Amniotic epithelial cell (primary cell): Measurements from ENCODE around the gene UBE3A.
A peak's percentile ranks its signal among the peaks of the same experiment; 100 is the strongest.
"Not testable (repeated sequence)": the region's sequence is repeated elsewhere in the genome, so short reads cannot be mapped to it uniquely, and the experiment has no call there.

Source experiments
- DNase-seq: peaks from one replicate; pipeline ENCODE4 v3.0.0-alpha.2; 2010; ENCODE audit warnings: low read depth

The UBE3A gene

GRCh38 chr15:25437777-25438600 lies 835 bp downstream of the UBE3A start:
- DNase-seq, result peak; percentile 36

GRCh38 chr15:25436707-25437106 lies 2.1 kb downstream of the UBE3A start:
- DNase-seq, result no peak

GRCh38 chr15:25435474-25436243 lies 3.2 kb downstream of the UBE3A start:
- DNase-seq, result peak; percentile 50

- DNase-seq, result no peak
These were observed 5.5 kb downstream of the UBE3A start for GRCh38 chr15:25433118-25433865.

GRCh38 chr15:25431836-25432561 lies 6.8 kb downstream of the UBE3A start:
- no peak for DNase-seq

GRCh38 chr15:25427861-25428260 lies 11.0 kb downstream of the UBE3A start:
- DNase-seq, result peak; percentile 36

GRCh38 chr15:25426896-25427610 lies 11.8 kb downstream of the UBE3A start:
- peak; percentile 20 for DNase-seq

- DNase-seq, result no peak
These were observed 14.8 kb downstream of the UBE3A start for GRCh38 chr15:25424073-25424472.

- DNase-seq, result peak; percentile 5
These were observed 16.8 kb downstream of the UBE3A start for GRCh38 chr15:25422021-25422420.

GRCh38 chr15:25418202-25418601 lies 20.6 kb downstream of the UBE3A start:
- DNase-seq, result no peak

GRCh38 chr15:25417604-25418003 lies 21.2 kb downstream of the UBE3A start:
- DNase-seq, result no peak

- no peak for DNase-seq
These were observed 22.1 kb downstream of the UBE3A start for GRCh38 chr15:25416693-25417092.

- no peak for DNase-seq
These were observed 23.1 kb downstream of the UBE3A start for GRCh38 chr15:25415707-25416106.

- DNase-seq, result no peak
These were observed 23.6 kb downstream of the UBE3A start for GRCh38 chr15:25415217-25415616.

GRCh38 chr15:25410649-25411048 lies 28.2 kb downstream of the UBE3A start:
- DNase-seq, result peak; percentile 71

GRCh38 chr15:25409731-25410130 lies 29.1 kb downstream of the UBE3A start:
- not testable (repeated sequence) for DNase-seq

GRCh38 chr15:25408929-25409328 lies 29.9 kb downstream of the UBE3A start:
- DNase-seq, result no peak

GRCh38 chr15:25408428-25408827 lies 30.4 kb downstream of the UBE3A start:
- DNase-seq, result peak; percentile 5

GRCh38 chr15:25407950-25408349 lies 30.9 kb downstream of the UBE3A start:
- DNase-seq, result no peak

GRCh38 chr15:25406846-25407245 lies 32.0 kb downstream of the UBE3A start:
- DNase-seq, result no peak

GRCh38 chr15:25406261-25406660 lies 32.6 kb downstream of the UBE3A start:
- DNase-seq, result no peak
